ENCODE results near the gene MRPL16. TPM values are rescaled to one million over a fixed set of nuclear protein-coding genes. Genes with fewer than 3 reads are reported as not detected.

The MRPL16 gene
- total RNA-seq, 2 donors from 2014 or later, result 48.5 to 52.3 TPM

DNA sequence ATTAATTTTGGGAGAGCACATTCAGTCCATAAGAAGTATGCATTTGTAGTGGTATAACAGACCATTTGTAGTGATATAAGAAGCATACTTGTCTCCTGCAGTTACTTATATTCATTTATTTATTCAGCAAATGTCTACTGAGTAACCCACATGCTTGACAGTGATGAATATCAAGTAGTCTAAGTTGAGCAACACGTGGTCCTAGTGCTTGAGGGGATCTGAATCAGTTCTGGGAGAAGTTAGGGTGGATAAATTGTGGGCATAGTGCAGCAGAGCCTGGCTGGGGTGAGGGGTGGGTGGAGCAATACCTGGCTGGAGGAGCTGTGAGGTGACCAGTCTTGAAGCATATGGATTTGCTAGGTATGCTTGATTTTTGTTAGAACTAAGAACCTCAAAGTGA, 31.1 kb downstream of the MRPL16 start:
- DNase-seq (no peak), ATAC-seq (no peak)
- intact Hi-C loops (cut with DNase I, micrococcal nuclease), result no loop called here

DNA sequence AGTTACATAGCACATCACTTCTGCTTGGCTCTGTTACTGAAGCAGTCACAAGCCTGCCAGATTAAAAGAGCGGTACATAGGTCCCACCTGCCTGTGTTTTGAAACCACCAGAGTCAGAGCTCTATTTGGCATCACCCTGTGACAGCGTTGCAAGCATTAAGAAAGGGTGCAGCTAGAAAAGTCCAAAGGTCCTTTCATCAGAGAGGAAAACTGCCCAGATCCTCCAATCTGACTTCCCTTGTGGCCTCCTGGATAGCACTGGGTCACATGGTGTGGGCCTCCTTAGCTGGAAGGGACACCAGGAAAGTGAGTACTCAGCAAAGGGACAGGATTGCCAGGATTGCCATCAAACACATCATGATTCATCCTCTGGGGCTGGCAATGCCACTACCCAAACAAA, 32.5 kb downstream of the MRPL16 start:
- DNase-seq (peak; percentile 53 to 80), ATAC-seq (peak; percentile 89)
- intact Hi-C loops (cut with DNase I, micrococcal nuclease), result no loop called here

DNA sequence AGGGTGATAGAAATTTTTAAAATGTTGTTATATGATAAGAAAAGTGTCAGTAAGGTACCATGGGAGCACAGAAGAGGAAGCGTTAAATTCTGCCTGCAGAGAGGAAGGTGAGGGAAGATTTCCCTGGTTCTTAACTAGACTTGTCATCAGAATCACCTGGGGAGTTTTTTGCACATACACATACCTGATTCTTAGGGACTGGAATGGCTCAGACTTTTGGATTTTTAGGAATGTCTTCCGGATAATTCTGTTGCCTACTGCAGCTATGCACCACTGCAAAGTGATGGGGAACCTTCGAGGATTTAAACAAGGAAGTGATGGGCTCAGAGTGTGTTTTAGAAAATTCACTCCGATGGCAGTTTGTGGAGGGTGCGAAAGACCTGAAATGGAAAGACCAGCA, 33.5 kb downstream of the MRPL16 start:
- ATAC-seq (no peak), DNase-seq (no peak)
- intact Hi-C loops (cut with DNase I, micrococcal nuclease), result no loop called here

DNA sequence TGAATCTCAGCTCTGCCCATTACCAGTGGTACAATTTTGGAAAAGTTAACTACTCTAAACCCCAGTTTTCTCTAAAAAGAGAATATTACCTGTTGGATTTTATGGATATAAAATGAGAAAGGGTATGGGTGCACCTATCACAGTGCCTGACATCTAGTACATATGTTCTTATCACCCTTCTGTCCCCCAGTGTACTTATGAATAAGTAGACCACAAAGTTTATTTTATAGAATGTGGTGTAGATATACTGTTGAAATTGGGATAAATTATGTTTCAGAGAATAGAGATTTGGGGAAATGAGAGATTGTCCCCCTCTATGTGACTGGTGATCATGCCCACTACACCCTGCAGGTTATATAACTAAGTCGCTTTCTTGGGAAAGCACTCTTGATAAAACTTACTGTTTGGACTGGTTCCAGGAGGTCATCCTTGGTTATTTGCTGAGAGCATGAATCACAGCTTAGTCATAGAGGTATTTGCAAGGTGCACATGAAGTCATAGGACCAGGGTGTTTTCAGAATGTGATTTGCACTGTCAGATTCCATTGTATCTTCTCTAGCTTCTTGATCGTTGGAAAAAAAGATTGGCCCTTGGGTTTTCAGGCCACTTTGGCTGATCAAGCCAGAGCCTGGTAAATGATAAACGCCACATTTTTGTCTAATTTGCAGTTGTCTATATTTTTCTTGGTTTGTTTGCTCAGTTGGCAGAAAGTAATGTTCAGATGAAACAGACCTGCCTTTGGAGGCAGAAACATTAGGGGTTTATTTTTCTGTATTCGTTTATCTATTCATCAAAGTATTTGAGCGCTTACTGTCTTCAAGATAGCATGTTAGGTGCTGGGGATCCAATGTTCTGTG, 34.1 kb downstream of the MRPL16 start:
- ATAC-seq, result peak; percentile 78
- DNase-seq, result no peak
- intact Hi-C loops (cut with DNase I, micrococcal nuclease), result no loop called here

DNA sequence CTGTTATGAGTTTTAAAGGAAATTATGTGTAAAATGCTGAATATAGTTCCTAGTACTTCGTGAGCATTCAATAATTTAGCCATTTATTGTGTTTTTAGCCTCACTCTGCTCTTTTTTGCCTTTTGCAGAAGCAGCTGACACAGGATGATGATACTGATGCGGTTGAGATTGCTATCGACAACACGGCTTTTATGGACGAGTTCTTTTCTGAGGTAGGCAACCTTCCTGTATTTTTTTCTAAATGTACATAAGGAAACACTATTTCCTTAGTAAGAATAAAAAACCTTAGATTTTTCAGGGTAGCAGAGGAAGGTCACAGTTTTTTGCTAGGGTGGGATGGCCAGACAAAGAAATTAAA, 37.5 kb downstream of the MRPL16 start:
- DNase-seq (no peak), ATAC-seq (no peak)
- intact Hi-C loops (cut with DNase I, micrococcal nuclease), result no loop called here

DNA sequence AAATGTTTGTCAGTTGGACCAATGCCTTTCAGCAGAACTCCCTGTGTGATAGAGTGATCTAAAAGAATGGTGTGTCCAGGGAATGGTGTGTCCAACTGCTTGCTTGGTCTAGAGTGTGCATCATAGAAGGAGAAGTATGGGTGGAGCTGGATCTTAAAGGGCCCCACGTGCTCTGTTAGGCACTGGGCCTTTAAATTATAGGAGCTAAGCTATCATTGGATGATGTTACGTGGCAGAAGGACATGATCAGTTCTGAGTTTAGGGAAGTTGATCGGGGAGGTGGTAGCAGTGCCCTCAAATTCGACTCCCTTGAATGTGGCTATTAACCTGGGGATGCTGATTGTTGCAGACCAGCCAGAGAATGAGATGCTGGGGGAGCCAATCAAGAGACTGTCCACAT, 39.0 kb downstream of the MRPL16 start:
- DNase-seq, result no peak
- intact Hi-C loops (cut with DNase I, micrococcal nuclease), result no loop called here
- ATAC-seq, result no peak

DNA sequence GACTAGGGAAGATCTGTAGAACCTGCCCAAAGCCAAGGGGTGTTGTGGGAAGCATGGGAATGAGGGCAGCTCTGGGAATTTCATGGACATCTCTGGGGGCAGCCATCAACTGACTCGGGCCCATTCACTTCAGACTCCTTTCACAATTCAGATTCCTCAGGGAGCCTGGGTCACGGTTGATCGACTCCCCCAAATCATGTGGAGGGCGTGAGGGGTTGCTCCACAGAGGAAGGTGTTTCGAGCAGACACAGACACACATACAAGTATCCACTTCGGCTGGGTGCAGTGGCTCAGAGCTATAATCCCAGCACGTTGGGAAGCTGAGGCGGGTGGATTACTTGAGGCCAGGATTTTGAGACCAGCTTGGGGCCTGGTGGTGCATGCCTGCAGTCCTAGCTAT, 39.7 kb downstream of the MRPL16 start:
- intact Hi-C loops (cut with DNase I, micrococcal nuclease), result no loop called here
- ATAC-seq (no peak), DNase-seq (no peak)

DNA sequence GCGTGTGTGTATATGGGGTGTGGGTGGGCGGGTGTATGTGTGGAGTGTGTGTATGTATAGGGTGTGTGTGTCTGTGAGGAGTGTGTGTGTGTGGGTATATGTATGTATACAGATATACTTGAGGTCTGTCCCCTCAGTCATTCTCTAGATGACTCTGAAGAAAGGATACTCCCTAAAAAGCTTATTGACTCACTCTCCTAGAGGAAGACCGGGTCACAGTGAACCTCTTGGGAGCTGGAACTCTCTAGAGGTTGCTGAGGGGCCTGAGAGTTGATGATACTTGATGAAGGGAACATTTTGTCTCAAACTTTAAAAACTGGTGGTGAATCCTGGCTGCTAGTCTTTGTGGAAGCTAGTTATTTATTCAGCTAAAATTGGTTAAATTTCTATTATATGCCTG, 40.3 kb downstream of the MRPL16 start:
- no peak for DNase-seq
- ATAC-seq, result no peak
- intact Hi-C loops (cut with DNase I, micrococcal nuclease), result no loop called here

DNA sequence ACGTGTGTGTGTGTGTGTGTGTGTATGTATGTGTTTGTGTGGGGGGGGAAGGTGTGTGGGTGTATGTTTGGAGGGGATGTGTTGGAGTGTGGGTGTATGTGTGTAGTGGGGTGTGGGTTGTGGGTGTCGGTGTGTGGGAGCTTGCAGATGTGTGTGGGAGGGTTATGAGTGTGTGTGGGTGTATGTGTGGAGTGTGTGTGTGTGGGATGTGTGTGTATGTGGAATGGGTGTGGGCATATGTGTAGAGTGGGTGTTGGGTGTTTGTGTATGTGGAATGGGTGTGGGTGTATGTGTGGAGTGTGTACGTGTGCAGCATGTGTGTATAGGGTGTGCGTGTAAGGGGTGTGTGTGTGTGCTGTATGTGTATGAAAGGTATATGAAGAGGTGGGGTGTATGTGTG, 40.8 kb downstream of the MRPL16 start:
- DNase-seq (no peak), ATAC-seq (no peak)
- intact Hi-C loops (cut with DNase I, micrococcal nuclease), result no loop called here

DNA sequence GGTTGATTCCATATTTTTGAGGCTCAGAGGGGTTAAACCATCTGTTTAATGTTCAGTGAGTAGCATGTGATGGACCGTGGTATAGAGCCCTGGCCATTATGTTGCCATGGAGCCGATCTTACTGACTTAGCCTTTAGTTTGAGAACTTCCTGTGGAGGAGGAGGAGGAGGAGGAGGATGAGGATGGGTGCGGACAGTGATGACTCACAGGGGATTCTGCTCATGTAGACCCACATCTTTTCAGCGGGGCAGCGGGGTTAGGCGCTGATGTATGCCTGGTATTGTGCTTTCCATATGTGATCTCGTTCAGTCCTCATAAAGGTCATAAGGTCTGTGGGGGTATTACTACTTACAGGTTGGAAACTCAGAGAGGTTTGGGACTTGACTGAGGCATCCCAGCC, 41.5 kb downstream of the MRPL16 start:
- DNase-seq (no peak), ATAC-seq (no peak)
- intact Hi-C loops (cut with DNase I, micrococcal nuclease), result no loop called here

DNA sequence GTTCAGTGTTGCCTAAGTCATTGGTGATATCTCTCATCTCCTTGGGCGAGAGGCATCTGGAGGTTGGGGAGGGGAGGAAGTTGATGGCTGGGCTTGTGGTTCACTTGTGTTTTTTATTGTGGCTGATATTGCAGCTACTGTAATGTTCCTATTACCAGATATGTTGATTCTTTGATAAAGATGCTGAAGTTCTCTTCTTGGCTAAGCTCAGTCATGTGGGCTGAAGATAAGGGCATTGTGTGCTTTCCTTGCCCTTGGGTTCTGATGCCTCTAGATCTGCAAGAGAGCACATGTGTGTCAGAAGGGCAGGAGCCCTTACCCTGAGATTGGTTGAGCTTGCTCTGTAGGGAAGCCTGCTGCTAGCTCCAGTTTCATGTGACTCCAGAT, 43.4 kb downstream of the MRPL16 start:
- intact Hi-C loops (cut with DNase I, micrococcal nuclease), result no loop called here
- peak; percentile 72 for ATAC-seq
- no peak for DNase-seq

DNA sequence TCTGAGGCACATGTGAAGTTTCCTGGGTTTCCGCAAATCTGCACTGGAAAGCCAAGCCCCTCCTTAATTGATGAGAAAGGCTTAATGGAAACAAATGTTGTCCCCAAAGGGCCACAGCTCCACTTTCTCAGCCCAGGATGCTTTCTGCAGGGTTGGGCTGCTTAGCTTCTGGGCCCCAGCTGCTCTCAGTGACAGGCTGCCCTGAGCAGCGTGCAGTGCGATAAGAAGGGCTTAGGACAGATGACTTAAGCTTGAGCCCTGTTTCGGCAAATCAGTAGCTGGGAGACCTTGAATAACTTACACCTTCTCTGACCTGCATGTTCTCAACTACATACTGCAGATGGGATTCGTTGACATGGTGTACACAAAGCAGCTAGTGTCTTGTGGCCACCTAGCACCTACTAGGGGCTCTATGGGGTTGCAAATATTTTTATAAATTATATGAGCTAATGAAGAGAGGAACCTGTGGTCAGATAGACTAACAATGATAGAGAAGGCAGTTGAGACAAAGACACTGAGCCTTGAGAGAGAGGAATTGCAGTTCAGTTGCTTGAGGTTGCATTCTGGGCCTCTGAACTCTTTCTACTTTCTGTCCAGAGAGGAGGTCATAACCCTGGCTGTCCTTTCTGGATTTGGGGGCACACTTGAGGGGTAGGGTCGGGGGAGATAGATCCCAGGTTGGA, 43.9 kb downstream of the MRPL16 start:
- DNase-seq, result no peak
- no peak for ATAC-seq
- intact Hi-C loops (cut with DNase I, micrococcal nuclease), result no loop called here

DNA sequence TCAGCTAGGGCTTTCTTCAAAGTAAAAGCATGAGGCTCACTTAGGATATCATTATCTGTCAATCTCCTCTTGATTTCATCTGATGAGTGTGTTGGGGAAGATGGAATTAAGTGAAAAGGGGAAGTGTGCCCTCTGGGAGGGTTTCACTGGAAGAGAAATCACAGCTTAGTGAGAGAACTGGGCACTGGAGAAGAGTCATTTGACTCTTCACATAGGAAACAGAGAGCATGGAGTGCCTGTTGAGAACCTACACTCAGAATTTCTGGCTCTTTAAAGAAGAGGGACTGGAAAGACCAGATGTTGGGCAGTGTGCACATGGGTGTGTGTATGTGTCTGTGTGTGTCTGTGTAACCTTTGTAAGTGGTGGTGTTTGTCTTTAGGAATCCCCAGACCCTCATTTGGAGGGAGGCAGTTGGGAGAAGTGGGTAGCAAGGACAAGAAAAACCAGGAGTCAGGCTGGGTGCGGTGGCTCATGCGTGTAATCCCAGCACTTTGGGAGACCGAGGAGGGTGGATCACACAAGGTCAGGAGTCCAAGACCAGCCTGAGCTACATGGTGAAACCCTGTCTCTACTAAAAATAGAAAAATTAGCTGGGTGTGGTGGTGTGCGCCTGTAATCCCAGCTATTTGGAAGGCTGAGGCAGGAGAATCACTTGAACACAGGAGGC, 45.4 kb downstream of the MRPL16 start:
- DNase-seq (peak; percentile 29 to 48), ATAC-seq (peak; percentile 65)
- intact Hi-C loops (cut with DNase I, micrococcal nuclease), result no loop called here

DNA sequence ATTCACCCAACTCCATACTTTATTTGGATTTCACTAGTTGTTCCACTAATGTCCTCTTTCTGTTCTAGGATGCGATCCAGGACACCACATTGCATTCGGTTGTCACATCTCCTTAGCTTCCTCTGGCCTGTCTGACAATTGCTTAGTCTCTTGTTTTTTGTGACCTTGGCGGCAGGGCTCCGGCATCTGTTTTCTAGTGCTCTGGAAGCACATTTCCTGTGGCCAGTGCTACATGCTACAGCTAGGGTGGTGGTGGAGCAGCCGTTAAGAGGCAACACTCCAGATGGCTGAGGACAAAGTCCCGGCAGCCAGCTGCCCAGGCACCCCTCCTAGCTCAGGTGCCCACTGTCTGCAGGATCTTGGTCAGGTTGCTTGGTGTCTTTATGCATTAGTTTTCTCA, 48.6 kb downstream of the MRPL16 start:
- ATAC-seq (peak; percentile 34), DNase-seq (no peak)
- intact Hi-C loops (cut with DNase I, micrococcal nuclease), result no loop called here

DNA sequence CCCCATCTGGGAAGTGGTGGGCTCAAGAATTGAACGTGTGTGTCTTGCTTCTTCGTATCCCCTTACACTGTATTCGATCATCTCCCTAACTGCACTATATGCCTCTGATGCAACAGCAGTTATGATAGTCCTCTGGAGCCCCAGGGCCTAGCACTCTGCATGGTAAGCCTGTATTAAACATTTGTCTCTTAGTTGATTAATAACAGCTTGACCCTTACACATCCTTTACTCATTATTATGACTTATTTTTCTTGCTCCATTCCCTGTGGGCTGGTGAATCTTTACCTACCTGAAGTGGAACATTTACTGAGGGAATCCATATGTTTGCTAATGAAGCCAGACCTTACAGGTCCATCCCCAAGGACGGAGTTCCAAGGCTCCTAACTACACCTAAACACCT, 49.8 kb downstream of the MRPL16 start:
- intact Hi-C loops (cut with DNase I, micrococcal nuclease), result no loop called here
- ATAC-seq (no peak), DNase-seq (no peak)

DNA sequence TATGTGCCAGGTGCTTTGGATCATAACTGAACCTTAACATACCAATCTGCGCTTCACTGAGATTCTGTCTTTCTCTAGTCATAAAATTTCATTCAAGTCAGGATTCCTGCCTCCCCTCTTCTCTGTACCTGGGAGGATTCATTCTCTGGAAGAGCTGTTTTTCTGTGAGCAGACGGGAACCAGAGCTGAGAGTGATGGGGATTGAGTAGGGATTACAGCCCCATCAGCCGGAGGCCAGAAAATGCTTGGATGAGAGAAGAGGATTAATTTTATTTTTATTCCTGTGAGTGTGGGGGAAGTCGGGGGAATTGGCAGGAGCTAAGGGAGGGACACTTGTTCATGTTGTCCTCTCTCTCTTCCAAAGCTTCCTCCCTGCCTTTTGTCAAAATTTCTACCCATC, 50.7 kb downstream of the MRPL16 start:
- no peak for ATAC-seq
- intact Hi-C loops (cut with DNase I, micrococcal nuclease), result no loop called here
- DNase-seq, result no peak

DNA sequence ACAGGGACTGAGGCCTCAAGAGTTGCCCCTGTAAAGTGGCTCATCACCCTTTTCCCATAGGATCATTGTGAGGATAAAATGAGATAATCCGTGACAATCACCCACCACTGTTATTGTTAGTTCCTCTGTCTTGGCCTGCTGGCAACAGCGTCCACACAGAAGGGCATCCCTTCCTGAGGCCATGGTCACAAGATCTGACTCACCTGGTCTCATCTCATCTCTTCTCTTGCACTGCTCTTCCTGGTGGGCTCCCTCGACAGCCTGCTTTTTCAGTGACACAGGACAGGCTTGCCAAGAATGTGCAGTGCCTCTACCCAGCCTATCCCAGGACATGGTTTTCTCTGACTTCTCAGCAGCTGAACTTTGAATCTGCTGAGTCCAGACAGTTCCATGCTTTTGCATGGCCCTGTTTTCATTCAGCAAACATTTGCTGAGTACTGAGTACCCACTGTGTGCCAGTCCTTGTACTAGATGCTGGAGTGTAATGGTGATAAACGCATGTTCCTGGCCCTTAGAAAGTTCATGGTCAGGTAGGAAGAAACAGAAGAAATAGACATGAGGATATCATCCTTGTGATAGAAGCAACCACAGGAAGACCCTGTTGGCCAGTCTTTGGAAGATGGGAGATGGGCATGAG, 52.1 kb downstream of the MRPL16 start:
- ATAC-seq, result no peak
- intact Hi-C loops (cut with DNase I, micrococcal nuclease), result no loop called here
- DNase-seq, result no peak

DNA sequence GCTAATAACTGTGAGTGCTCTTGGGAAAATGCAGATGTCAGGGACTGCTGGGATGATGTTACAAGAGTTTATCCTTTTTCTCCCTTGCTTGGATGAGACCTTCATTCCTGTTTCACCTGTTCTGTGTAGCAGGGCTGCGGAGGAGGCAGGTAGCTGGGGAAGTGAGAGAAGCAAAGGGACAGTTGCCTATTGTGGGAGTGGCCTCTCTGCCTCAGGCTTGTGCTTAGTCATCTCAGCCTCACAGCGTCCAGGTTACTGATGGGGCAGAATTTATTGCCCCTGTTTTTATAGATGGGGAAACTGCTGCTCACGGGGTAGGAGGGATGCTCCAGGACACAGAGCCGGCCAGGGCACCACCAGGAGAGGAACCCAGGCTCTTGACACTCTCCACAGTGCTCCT, 53.7 kb downstream of the MRPL16 start:
- ATAC-seq (peak; percentile 62), DNase-seq (peak; percentile 62 to 82)
- intact Hi-C loops (cut with DNase I, micrococcal nuclease), result no loop called here

DNA sequence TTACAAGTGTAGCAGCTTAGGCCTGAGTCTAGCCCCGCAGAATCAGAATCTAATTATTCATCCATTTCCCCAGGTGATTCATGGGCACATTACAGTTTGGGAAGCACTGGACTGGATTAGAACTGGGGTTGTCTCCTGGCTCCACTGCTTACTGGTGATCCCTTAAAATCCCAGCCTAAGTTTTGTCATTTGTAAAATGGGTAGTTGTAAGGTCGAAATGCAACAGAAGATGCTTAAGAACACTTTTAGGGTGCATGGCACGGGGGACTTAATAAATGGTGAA, 54.1 kb downstream of the MRPL16 start:
- no peak for ATAC-seq
- no peak for DNase-seq
- intact Hi-C loops (cut with DNase I, micrococcal nuclease), result no loop called here

Data from left colon (tissue), 2 donors.